Erythroblast (primary cell): ENCODE data around the gene HTRA1.

Experiments used
- DNase-seq, 2 experiments: peaks; one replicate each; lab custom pipeline; 2025; lab: John Stamatoyannopoulos, UW
- GATA1 ChIP-seq: IDR thresholded peaks from 2 replicates; pipeline ENCODE4 v1.6.1; 2011; ENCODE audit warnings: low read depth, mild to moderate bottlenecking, control low read depth, low read length, moderate library complexity
- POLR2A ChIP-seq: IDR thresholded peaks from 2 replicates; pipeline ENCODE4 v1.6.1; 2011; ENCODE audit warnings: mild to moderate bottlenecking, low read length

Gene HTRA1

GRCh38 chr10:122490268-122490667 lies 28.9 kb downstream of the HTRA1 start:
- no peak for TF ChIP-seq GATA1
- TF ChIP-seq POLR2A, result no peak
- DNase-seq, result no peak

GRCh38 chr10:122490786-122491680 lies 29.7 kb downstream of the HTRA1 start:
- no peak for TF ChIP-seq GATA1
- TF ChIP-seq POLR2A, result no peak
- DNase-seq, result no peak

- no peak for DNase-seq
- TF ChIP-seq POLR2A (no peak), GATA1 (no peak)
These were observed 30.7 kb downstream of the HTRA1 start for GRCh38 chr10:122492006-122492405.

GRCh38 chr10:122492999-122493481 lies 31.7 kb downstream of the HTRA1 start:
- DNase-seq, result no peak
- TF ChIP-seq POLR2A (no peak), GATA1 (no peak)

- DNase-seq, result no peak
- TF ChIP-seq GATA1 (no peak), POLR2A (no peak)
These were observed 32.4 kb downstream of the HTRA1 start for GRCh38 chr10:122493761-122494160.

- no peak for DNase-seq
- TF ChIP-seq POLR2A (no peak), GATA1 (no peak)
These were observed 32.9 kb downstream of the HTRA1 start for GRCh38 chr10:122494173-122494820.

GRCh38 chr10:122494833-122495232 lies 33.5 kb downstream of the HTRA1 start:
- TF ChIP-seq GATA1 (no peak), POLR2A (no peak)
- no peak for DNase-seq

GRCh38 chr10:122495406-122496340 lies 34.3 kb downstream of the HTRA1 start:
- no peak for DNase-seq

GRCh38 chr10:122497241-122497640 lies 35.9 kb downstream of the HTRA1 start:
- no peak for TF ChIP-seq POLR2A
- no peak for TF ChIP-seq GATA1
- DNase-seq, result no peak

More at GRCh38 chr10:122495406-122496340, 34.3 kb downstream of the HTRA1 start:
- TF ChIP-seq POLR2A, result no peak
- no peak for TF ChIP-seq GATA1

GRCh38 chr10:122498521-122498920 lies 37.2 kb downstream of the HTRA1 start:
- DNase-seq, result no peak
- TF ChIP-seq GATA1, result no peak
- TF ChIP-seq POLR2A, result no peak

GRCh38 chr10:122499012-122499411 lies 37.7 kb downstream of the HTRA1 start:
- TF ChIP-seq POLR2A (no peak), GATA1 (no peak)
- DNase-seq, result no peak

GRCh38 chr10:122499491-122499941 lies 38.2 kb downstream of the HTRA1 start:
- no peak for TF ChIP-seq GATA1
- TF ChIP-seq POLR2A, result no peak
- no peak for DNase-seq

GRCh38 chr10:122500194-122500593 lies 38.8 kb downstream of the HTRA1 start:
- no peak for DNase-seq
- TF ChIP-seq POLR2A (no peak), GATA1 (no peak)

- no peak for DNase-seq
These were observed 39.4 kb downstream of the HTRA1 start for GRCh38 chr10:122500726-122501125.

More at GRCh38 chr10:122500726-122501125, 39.4 kb downstream of the HTRA1 start:
- TF ChIP-seq POLR2A (no peak), GATA1 (no peak)
